OCI-LY1 (cell line): Measurements from ENCODE around the gene FPR2.

Experiments used
- H2AFZ ChIP-seq: fragments of 200-600 bp; sonication (generic), shearing (Covaris generic); 2 replicates; pipeline ENCODE4 v1.6.0; 2014; ENCODE audit warnings: antibody characterized with exemption, mild to moderate bottlenecking, low read length
- H3F3A ChIP-seq: fragments of 200-600 bp; sonication (generic), shearing (Covaris generic); 2 replicates; pipeline ENCODE4 v1.6.0; 2014; ENCODE audit warnings: mild to moderate bottlenecking, antibody characterized with exemption, low read length, moderate library complexity; ENCODE audit not compliant: insufficient read depth
- H3K27ac ChIP-seq: fragments of 200-600 bp; sonication (generic); 2 replicates; pipeline ENCODE4 v1.5.1; 2014; ENCODE audit warnings: low read length, mixed run types, mild to moderate bottlenecking, low read depth; ENCODE audit not compliant: poor library complexity, severe bottlenecking
- H3K27me3 ChIP-seq: fragments of 200-600 bp; sonication (generic); 2 replicates; pipeline ENCODE4 v1.6.0; 2014; ENCODE audit warnings: antibody characterized with exemption, mild to moderate bottlenecking, low read length, moderate library complexity; ENCODE audit not compliant: insufficient read depth
- H3K36me3 ChIP-seq: fragments of 200-600 bp; sonication (generic); 2 replicates; pipeline ENCODE4 v1.6.1; 2014; ENCODE audit warnings: mild to moderate bottlenecking, antibody characterized with exemption, low read length, moderate library complexity, mixed read lengths; ENCODE audit not compliant: insufficient read depth
- H3K4me1 ChIP-seq: fragments of 200-600 bp; sonication (generic); 2 replicates; pipeline ENCODE4 v1.5.1; 2014; ENCODE audit warnings: mild to moderate bottlenecking, low read length, moderate library complexity; ENCODE audit not compliant: insufficient read depth, severe bottlenecking
- H3K4me2 ChIP-seq: fragments of 200-600 bp; sonication (generic), shearing (Covaris generic); 2 replicates; pipeline ENCODE4 v1.6.1; 2014; ENCODE audit warnings: low read length
- H3K4me3 ChIP-seq: fragments of 200-600 bp; sonication (generic); 2 replicates; pipeline ENCODE4 v1.5.1; 2014; ENCODE audit warnings: low read length, low read depth, mild to moderate bottlenecking, mixed read lengths; ENCODE audit not compliant: poor library complexity, severe bottlenecking
- H3K79me2 ChIP-seq: fragments of 200-600 bp; shearing (Covaris generic); 2 replicates; pipeline ENCODE4 v1.6.1; 2016; ENCODE audit warnings: mixed run types, low read length, mixed read lengths; ENCODE audit not compliant: insufficient read depth
- H3K9ac ChIP-seq: fragments of 200-600 bp; sonication (generic), shearing (Covaris generic); 2 replicates; pipeline ENCODE4 v1.6.1; 2014; ENCODE audit warnings: mild to moderate bottlenecking, low read length, mixed read lengths
- H3K9me2 ChIP-seq: fragments of 200-600 bp; sonication (generic), shearing (Covaris generic); 2 replicates; pipeline ENCODE4 v1.6.1; 2014; ENCODE audit warnings: low read depth, mild to moderate bottlenecking, low read length, mixed read lengths
- H3K9me3 ChIP-seq: fragments of 200-600 bp; shearing (Covaris generic); 2 replicates; pipeline ENCODE4 v1.6.1; 2014; ENCODE audit warnings: low read length, mixed read lengths
- H4K20me1 ChIP-seq: fragments of 200-600 bp; sonication (generic), shearing (Covaris generic); 2 replicates; pipeline ENCODE4 v1.6.0; 2016; ENCODE audit warnings: mild to moderate bottlenecking, low read length; ENCODE audit not compliant: insufficient read depth
- EZH2 ChIP-seq: fragments of 200-600 bp; sonication (generic), shearing (Covaris generic); IDR thresholded peaks from 2 replicates; pipeline ENCODE4 v1.8.0; 2017; ENCODE audit warnings: borderline replicate concordance, mixed run types, mild to moderate bottlenecking, antibody characterized with exemption, low read length, moderate library complexity, mixed read lengths
- TF ChIP-seq, protein P1 (sequence below): fragments of 200-600 bp; sonication (generic), shearing (Covaris generic); IDR thresholded peaks from 2 replicates; pipeline ENCODE4 v1.5.1; 2017; ENCODE audit warnings: mild to moderate bottlenecking, antibody characterized with exemption, low read length, moderate library complexity, mixed read lengths

The FPR2 gene

DNA sequence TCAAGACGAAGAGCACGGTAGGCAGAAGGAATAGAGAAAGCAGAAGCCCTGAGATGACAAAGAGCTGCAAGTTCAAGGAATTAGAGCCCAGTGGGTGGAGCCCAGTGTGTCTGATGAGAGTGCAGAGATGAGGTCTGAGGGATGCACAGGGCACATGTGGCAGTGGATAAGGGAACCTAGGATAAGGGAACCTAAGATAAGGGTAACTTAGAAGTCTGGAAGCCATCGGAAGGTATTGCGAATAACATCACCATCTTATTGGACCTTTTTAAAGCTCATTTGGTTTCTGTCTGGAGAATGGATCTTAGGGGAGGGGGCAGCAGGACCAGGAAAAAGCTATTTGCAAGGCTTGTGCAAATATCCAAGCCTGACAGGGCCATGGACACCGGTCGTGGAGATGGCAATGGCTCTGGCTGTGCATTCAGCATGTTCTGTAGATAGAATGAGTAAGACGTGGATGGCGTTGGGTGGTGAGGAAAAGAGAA, 35.3 kb downstream of the FPR2 start:
- Histone ChIP-seq H3K79me2 (no peaks in the 10 kb centered on the region), H3K9me3 (no peaks in the 10 kb centered on the region), H3K27me3 (no peaks in the 10 kb centered on the region), H3K27ac (no peak overlapping the region), H3K4me1 (no peaks in the 10 kb centered on the region), H3K9me2 (no peaks in the 10 kb centered on the region), H4K20me1 (no peaks in the 10 kb centered on the region), H3K9ac (no peak overlapping the region), H3K4me2 (no peak overlapping the region), H3F3A (no peaks in the 10 kb centered on the region), H3K4me3 (no peak overlapping the region), H3K36me3 (no peaks in the 10 kb centered on the region), H2AFZ (no peak overlapping the region)
- TF ChIP-seq EZH2 = no peak
- TF ChIP-seq, protein P1, sequence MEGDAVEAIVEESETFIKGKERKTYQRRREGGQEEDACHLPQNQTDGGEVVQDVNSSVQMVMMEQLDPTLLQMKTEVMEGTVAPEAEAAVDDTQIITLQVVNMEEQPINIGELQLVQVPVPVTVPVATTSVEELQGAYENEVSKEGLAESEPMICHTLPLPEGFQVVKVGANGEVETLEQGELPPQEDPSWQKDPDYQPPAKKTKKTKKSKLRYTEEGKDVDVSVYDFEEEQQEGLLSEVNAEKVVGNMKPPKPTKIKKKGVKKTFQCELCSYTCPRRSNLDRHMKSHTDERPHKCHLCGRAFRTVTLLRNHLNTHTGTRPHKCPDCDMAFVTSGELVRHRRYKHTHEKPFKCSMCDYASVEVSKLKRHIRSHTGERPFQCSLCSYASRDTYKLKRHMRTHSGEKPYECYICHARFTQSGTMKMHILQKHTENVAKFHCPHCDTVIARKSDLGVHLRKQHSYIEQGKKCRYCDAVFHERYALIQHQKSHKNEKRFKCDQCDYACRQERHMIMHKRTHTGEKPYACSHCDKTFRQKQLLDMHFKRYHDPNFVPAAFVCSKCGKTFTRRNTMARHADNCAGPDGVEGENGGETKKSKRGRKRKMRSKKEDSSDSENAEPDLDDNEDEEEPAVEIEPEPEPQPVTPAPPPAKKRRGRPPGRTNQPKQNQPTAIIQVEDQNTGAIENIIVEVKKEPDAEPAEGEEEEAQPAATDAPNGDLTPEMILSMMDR = no peak

DNA sequence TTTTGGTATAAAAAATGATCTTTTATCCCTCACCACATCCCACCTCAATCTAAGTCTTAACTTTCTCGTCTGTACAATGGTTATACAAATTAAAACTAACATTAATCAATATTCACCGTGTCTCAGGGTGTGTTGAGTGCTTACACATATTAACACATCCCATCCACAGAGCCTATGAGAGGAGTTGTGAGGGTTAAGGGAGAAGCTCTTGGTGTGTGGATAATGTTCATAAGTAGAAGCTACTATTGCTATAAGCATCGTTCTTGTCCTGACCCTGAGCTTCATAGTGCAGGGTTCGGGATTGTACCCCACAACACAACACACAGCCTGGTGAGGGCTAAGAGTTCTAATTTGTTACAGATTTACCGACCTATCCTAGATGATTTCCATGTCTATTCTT, 36.5 kb downstream of the FPR2 start:
- H3K9me3 ChIP-seq = no peaks in the 10 kb centered on the region
- H4K20me1 ChIP-seq = no peaks in the 10 kb centered on the region
- no peaks in the 10 kb centered on the region for H3K4me1 ChIP-seq
- no peaks in the 10 kb centered on the region for H3F3A ChIP-seq
- H2AFZ ChIP-seq = no peak overlapping the region
- no peaks in the 10 kb centered on the region for H3K36me3 ChIP-seq
- H3K9me2 ChIP-seq = no peaks in the 10 kb centered on the region
- H3K27ac ChIP-seq = no peak overlapping the region
- H3K27me3 ChIP-seq = no peaks in the 10 kb centered on the region
- H3K4me2 ChIP-seq = no peak overlapping the region
- no peaks in the 10 kb centered on the region for H3K79me2 ChIP-seq
- no peak overlapping the region for H3K9ac ChIP-seq
- TF ChIP-seq EZH2 = no peak
- TF ChIP-seq, protein P1 = no peak
- no peak overlapping the region for H3K4me3 ChIP-seq

DNA sequence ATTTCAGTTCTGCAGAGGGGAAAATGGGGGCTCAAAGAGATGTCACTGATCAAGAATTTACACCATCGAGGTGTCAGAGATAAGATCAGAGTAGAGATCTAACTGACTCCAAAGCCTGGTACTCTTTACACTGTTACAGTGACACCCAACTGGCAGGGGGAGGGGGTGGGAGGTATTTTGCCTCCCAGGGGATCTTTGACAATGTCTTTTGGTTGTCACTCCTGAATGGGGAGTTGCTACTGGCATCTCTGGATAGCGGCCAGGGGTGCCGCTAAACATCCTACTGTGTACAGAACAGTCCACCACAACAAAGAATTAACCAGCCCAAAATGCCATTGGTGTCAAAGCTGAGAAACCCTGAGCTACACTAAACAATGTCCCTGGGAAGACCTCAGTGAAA, 37.1 kb downstream of the FPR2 start:
- no peak for TF ChIP-seq EZH2
- TF ChIP-seq, protein P1 = no peak
- H3K27ac ChIP-seq = no peak overlapping the region

More for the DNA sequence above, 37.1 kb downstream of the FPR2 start:
- no peaks in the 10 kb centered on the region for H3K9me2 ChIP-seq
- no peak overlapping the region for H3K4me2 ChIP-seq
- no peaks in the 10 kb centered on the region for H3K27me3 ChIP-seq
- no peak overlapping the region for H3K9ac ChIP-seq
- no peaks in the 10 kb centered on the region for H4K20me1 ChIP-seq
- no peak overlapping the region for H2AFZ ChIP-seq
- H3F3A ChIP-seq = no peaks in the 10 kb centered on the region
- no peaks in the 10 kb centered on the region for H3K9me3 ChIP-seq
- H3K4me3 ChIP-seq = no peak overlapping the region
- no peaks in the 10 kb centered on the region for H3K36me3 ChIP-seq
- no peaks in the 10 kb centered on the region for H3K79me2 ChIP-seq
- no peaks in the 10 kb centered on the region for H3K4me1 ChIP-seq
